ENCODE measurements around the gene ULK1.
"Not testable (repeated sequence)": the region's sequence is repeated elsewhere in the genome, so short reads cannot be mapped to it uniquely, and the experiment has no call there.

ULK1 gene

DNA sequence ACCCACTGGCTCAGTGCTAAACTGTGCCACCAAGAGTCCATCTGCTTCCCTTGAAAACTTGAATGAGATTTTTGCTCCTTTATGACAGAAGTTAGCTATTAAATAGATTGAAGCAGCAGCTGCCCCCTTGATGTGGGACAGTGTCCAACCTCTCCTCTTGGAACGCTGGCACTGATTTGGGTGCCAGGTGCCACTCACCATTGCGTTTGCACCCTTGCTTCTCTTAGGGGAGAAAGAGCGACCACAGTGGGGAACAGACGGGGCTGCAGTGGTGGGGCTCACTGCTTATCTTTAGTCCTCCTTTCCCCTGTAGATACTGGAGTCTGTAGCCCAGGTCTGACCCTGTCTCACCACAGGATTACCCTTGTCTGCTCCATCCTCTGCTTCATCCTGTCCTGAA, 64.7 kb downstream of the ULK1 start:
- no peak for DNase-seq (ENCODE audit: low read depth in 1 of 2, low spot score in 1 of 2)
- TF ChIP-seq JUND (IDR thresholded peaks at IDR 0.05; ENCODE audit: low read depth), result no peak
- in situ Hi-C loops (cut with HindIII; ENCODE audit: low pct_unique_long_range_greater_than_20kb, low sequenced_read_pairs), result no loop called here

DNA sequence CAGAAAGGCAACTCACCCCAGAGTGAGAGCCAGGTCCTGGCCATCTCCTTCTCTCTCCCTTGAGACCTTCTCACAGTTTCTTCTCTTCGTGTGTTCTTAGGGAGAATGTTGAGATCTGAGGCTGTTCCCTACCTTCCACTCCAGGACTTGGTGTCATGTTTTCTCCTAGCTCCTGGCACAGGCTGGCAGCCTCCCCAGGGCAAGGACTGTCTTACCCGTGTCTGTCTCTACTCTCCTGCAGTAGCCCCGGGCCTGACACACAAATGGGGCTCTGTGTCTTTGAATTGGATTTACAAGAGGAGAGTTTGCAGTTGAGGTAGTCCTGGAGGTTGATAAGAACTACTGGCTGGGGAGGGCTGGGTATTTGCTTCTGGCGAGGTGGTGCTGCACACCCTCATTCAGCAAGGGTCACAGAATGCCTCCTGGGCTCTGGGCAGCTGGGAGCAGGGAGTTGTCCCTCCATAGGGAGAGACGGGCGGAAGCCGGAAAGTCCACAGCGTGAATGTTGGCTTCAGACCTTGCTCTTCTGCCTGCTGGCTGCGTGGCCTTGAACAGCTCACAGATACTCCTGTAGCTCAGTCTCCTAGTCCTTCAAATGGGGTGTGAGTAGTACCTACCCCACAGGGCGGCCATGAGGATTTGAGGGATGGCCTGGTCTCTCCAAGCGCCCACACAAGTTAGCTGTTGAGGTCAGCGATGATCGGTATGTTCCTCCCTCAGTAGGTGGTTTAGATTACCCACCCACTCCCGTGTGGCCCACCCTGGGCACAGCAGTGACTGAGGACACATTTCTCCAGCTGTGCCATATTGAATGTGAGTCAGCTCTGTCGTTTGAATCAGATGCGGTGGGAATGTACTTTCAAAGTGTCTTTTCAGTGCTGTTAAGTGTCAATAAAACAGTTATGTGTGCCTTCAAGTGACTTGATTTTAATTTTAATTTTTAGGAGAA, 65.5 kb downstream of the ULK1 start:
- no peak for DNase-seq (ENCODE audit: low read depth in 1 of 2, low spot score in 1 of 2)
- in situ Hi-C loops (cut with HindIII; ENCODE audit: low pct_unique_long_range_greater_than_20kb, low sequenced_read_pairs), result no loop called here
- no peak for TF ChIP-seq JUND (IDR thresholded peaks at IDR 0.05; ENCODE audit: low read depth)

DNA sequence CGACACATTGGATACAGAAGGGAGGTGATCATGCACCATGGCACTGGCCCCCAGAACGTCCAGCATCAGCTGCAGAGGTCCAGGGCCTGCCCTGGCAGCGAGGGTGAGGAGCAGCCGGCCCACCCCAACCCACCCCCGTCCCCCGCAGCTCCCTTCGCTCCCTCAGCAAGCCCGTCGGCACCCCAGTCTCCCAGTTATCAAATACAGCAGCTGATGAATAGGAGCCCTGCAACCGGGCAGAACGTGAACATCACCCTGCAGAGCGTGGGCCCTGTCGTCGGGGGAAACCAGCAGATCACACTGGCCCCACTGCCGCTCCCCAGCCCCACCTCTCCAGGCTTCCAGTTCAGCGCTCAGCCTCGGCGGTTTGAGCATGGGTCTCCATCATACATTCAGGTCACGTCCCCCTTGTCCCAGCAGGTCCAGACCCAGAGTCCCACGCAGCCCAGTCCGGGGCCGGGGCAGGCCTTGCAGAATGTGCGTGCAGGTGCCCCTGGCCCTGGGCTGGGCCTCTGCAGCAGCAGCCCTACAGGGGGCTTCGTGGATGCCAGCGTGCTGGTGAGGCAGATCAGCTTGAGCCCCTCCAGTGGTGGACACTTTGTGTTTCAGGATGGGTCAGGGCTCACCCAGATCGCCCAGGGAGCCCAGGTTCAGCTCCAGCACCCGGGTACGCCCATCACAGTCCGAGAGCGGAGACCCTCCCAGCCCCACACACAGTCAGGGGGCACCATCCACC, 66.3 kb downstream of the ULK1 start:
- DNase-seq (ENCODE audit: low read depth in 1 of 2, low spot score in 1 of 2); in situ Hi-C loops (cut with HindIII; ENCODE audit: low pct_unique_long_range_greater_than_20kb, low sequenced_read_pairs): not testable (repeated sequence)

DNA sequence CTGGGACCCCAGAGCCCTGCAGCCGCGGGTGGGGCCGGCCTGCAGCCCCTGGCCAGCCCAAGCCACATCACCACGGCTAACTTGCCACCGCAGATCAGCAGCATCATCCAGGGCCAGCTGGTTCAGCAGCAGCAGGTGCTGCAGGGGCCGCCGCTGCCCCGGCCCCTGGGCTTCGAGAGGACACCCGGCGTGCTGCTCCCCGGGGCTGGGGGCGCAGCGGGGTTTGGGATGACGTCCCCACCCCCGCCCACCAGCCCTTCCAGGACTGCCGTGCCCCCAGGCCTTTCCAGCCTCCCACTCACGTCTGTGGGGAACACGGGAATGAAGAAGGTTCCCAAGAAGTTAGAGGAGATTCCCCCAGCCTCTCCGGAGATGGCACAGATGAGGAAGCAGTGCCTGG, 66.9 kb downstream of the ULK1 start:
- DNase-seq (ENCODE audit: low read depth in 1 of 2, low spot score in 1 of 2); in situ Hi-C loops (cut with HindIII; ENCODE audit: low pct_unique_long_range_greater_than_20kb, low sequenced_read_pairs): not testable (repeated sequence)

DNA sequence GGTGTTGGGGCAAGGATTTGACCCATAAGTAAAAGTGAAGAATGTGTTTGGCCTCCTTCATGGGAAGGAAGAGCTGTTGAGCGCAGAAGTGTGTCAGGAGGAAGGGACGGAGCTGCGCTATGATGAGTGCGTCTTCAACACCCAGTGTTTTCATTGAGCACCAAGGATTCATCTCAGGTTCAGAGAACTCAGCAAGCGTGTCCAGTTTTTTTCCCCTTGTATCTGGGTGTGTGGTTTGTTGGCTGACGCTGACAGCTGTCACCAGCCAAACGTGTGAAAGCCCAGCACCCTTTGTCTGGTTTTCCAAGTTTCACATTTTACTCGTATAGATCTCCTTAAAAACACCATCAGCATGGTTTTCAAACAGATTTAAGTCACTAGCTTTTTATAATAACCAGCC, 67.6 kb downstream of the ULK1 start:
- no peak for TF ChIP-seq JUND (IDR thresholded peaks at IDR 0.05; ENCODE audit: low read depth)
- in situ Hi-C loops (cut with HindIII; ENCODE audit: low pct_unique_long_range_greater_than_20kb, low sequenced_read_pairs), result no loop called here
- no peak for DNase-seq (ENCODE audit: low read depth in 1 of 2, low spot score in 1 of 2)

DNA sequence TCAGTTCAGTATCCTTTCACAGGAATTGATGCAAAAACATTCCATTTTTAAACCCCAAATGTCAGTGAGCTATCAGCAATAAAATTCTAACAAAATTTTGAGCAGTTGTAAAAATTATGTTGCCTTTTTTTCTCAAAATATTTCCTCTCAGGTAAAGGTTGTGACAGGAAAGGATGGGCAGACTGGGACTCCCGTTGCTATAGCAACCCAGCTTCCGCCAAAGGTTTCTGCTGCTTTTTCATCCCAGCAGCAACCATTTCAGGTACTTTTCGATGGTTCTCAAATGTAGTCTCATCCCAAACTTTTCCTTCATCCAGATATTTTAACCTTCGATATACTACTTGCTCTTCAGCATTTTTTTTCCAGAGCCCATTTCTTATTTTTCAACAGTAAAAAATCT, 69.0 kb downstream of the ULK1 start:
- in situ Hi-C loops (cut with HindIII; ENCODE audit: low pct_unique_long_range_greater_than_20kb, low sequenced_read_pairs), result no loop called here
- no peak for DNase-seq (ENCODE audit: low read depth in 1 of 2, low spot score in 1 of 2)
- no peak for TF ChIP-seq JUND (IDR thresholded peaks at IDR 0.05; ENCODE audit: low read depth)

DNA sequence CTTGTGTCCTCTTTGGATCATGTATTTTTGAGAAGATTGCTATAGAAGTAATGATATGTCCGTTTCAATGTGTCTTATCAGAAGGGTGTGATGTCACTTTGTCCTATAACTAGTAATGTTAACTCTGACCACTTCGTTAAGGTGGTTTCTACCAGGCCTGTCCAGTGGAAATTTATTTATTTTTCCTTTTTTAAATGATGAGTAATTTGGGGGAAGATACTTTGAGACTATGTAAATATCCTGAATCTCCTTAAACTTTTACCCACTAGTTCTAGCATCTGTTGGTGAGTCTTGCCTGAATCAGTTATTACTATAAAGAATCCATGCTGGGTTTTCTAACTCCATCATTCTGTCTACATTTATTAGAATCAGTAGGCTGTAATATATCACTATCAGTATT, 70.7 kb downstream of the ULK1 start:
- no peak for DNase-seq (ENCODE audit: low read depth in 1 of 2, low spot score in 1 of 2)
- in situ Hi-C loops (cut with HindIII; ENCODE audit: low pct_unique_long_range_greater_than_20kb, low sequenced_read_pairs), result no loop called here
- TF ChIP-seq JUND (IDR thresholded peaks at IDR 0.05; ENCODE audit: low read depth), result no peak

DNA sequence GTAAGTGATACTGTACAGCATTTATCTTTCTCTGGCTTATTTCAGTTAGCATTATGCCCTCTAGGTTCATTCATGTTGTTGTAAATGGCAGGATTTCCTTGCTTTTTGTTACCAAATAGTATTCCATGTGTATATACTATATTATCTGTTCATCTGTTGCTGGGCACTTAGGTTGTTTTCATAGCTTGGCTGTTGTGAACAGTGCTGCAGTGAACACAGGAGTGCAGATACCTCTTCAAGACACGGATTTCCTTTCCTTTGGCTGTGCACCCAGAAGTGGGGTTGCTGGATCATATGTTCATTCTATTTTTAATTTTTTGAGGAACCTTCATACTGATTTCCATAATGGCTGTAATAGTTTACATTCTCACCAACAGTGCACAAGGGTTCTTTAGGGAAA, 76.8 kb downstream of the ULK1 start:
- in situ Hi-C loops (cut with HindIII; ENCODE audit: low pct_unique_long_range_greater_than_20kb, low sequenced_read_pairs), result no loop called here
- DNase-seq (ENCODE audit: low read depth in 1 of 2, low spot score in 1 of 2), result no peak
- TF ChIP-seq JUND (IDR thresholded peaks at IDR 0.05; ENCODE audit: low read depth), result no peak

Data from T47D (cell line).